ENCODE data around the gene CASTOR1.

Gene CASTOR1

GRCh38 chr22:30241576-30242371, 47.5 kb downstream of the CASTOR1 start:
- DNase-seq, result no peak

- no peak for DNase-seq
These were observed 48.5 kb downstream of the CASTOR1 start for GRCh38 chr22:30240541-30241417.

GRCh38 chr22:30239488-30240405, 49.6 kb downstream of the CASTOR1 start:
- no peak for DNase-seq

GRCh38 chr22:30238661-30239487, 50.4 kb downstream of the CASTOR1 start:
- no peak for DNase-seq

GRCh38 chr22:30238136-30238535, 51.2 kb downstream of the CASTOR1 start:
- DNase-seq, result no peak

GRCh38 chr22:30236875-30237274, 52.4 kb downstream of the CASTOR1 start:
- no peak for DNase-seq

GRCh38 chr22:30235687-30236170, 53.6 kb downstream of the CASTOR1 start:
- no peak for DNase-seq

All from GDM1 (cell line).